SH-SY5Y (cell line): ENCODE measurements around the gene CYSLTR2.

Experiments used
- GATA2 ChIP-seq: IDR thresholded peaks from 2 replicates; pipeline ENCODE4 v1.6.1; 2011; ENCODE audit warnings: mild to moderate bottlenecking, low read depth, low read length
- GATA3 ChIP-seq: IDR thresholded peaks from 2 replicates; pipeline ENCODE4 v1.6.1; 2011; ENCODE audit warnings: low read depth, mild to moderate bottlenecking, low read length, moderate library complexity

The CYSLTR2 gene

GRCh38 chr13:48660361-48661076 lies 6.8 kb downstream of the CYSLTR2 start:
- no peak for TF ChIP-seq GATA3
- TF ChIP-seq GATA2, result no peak

DNA sequence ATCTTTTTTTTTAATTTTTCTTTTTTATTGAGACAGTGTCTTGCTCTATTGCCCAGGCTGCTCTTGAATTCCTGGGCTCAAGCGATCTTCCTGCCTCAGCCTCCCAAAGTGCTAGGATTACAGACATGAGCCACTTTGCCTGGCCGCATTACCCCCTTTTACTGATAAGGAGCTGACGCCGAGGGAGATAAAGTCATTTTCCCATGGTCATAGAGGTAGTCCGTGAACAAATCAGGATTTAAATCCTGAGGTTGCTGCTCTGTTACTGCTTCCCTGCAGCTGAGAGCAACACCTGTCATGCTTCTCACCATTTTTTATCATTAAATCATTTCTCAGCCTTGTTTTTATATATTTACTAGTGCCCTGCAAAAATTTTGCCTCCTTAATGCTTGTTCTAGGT lies 7.4 kb downstream of the CYSLTR2 start:
- no peak for TF ChIP-seq GATA2
- TF ChIP-seq GATA3, result no peak

DNA sequence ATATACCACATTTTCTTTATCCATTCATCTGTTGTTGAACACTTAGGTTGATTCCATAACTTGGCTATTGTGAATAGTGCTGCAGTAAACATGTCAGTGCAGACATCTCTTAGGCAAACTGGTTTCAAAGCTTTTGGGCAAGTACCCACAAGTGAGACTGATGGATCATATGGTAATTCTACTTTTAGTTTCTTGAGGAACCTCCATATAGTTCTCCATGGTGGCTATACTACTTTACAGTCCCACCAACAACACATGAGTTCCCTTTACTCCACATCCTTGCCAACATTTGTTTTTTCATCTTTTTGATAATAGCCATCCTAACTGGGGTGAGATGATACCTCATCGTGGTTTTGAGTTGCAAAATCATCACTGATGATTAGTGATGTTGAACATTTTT lies 8.5 kb downstream of the CYSLTR2 start:
- TF ChIP-seq GATA2 (no peak), GATA3 (no peak)

DNA sequence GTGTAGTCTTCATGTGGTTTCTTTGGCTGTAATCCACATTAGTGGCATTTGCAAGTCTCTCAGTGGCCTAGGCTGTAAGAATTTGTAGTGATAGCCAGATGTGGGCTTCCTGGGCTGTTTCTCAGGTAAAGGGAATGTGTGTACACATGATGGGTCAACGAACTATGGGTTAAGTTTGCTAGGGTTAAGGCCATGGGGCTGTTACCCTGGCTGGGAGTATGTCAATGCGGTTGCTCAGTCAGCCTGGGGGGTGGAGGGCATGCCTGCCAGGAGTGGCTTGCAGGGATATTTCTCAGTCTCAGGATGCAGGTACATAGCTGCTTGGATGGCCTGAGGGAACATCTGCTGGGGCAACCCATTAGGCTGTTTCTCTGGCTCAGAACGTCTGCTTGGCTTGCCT lies 13.4 kb downstream of the CYSLTR2 start:
- no peak for TF ChIP-seq GATA2
- no peak for TF ChIP-seq GATA3

- TF ChIP-seq GATA2, result no peak
- no peak for TF ChIP-seq GATA3
Observed at GRCh38 chr13:48675247-48675646, 21.5 kb downstream of the CYSLTR2 start.

DNA sequence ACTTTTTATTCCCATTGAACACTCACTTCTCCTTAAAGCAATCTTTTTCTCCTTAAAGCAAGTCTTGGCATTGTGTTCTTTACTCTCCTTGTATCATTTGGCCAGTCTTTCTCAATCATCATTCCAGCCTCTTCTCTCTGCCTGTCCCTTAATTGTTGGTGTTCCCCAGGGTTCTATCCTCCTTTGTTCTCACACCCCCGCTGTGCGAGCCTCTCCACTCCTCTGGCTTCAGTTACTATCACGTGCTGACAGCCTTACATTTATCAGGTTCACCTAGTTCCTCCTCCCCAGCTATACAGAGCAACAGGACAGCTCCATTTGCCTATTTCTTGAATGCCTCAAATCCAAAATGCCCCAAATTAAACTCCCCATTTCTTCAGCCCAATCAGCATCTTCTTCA lies 24.6 kb downstream of the CYSLTR2 start:
- TF ChIP-seq GATA2 (no peak), GATA3 (no peak)

DNA sequence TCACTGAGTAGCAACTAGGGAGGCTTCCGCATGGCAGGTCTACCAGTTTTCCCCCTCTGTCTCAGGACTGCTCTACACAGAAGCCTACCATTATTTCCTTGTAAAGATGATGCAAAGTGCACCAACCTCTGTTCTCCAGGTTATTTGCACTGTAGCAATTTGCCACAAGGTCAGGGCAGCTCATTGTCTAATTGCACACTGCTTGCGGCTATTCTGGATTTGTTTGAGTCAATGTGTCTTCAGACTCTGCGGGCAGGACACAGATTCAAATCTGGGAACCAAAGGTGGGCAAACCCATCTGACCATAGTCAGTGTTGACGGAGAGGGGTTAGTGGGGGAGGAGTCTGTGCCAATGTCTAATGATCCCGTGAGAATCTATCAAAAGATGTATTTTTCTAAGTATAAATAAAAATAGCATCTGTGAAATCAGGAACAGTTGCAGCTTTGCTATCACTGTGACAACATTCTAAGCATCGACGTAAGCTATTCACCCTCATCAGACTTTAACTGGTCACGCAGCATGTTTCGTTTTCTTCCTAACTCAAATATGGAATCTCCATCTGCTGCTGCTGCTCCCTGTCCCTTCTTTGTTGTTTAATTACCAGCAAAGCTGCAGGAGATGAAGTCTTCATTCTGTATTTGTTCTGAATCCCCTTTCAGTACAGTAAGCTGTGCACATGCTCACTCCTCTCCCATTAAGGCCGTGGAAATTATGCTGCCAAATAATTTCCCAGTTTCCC lies 26.4 kb downstream of the CYSLTR2 start:
- no peak for TF ChIP-seq GATA2
- TF ChIP-seq GATA3, result no peak

- TF ChIP-seq GATA3 (no peak), GATA2 (no peak)
Observed at GRCh38 chr13:48680756-48681392, 27.1 kb downstream of the CYSLTR2 start.

DNA sequence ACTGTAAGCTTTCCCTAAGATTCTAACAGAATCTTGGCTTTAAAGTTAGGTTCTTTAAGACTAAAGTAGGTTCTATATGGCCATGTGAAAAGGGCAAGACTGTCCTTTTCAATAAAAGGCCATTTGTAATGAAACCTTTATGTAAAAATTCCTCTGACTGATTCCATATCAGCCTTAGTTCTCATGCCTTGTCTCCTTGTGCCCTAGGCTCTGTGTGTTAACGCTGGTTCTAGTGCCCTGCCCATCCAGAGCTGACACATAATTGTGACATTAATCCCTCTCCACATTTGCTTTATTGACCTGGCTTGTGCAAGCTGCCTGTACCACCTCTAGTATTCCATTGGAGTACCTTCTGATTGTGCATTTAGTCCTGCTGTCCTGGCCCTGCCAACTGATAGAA lies 28.2 kb downstream of the CYSLTR2 start:
- TF ChIP-seq GATA3 (no peak), GATA2 (no peak)

GRCh38 chr13:48682436-48682835 lies 28.7 kb downstream of the CYSLTR2 start:
- no peak for TF ChIP-seq GATA3
- TF ChIP-seq GATA2, result no peak

DNA sequence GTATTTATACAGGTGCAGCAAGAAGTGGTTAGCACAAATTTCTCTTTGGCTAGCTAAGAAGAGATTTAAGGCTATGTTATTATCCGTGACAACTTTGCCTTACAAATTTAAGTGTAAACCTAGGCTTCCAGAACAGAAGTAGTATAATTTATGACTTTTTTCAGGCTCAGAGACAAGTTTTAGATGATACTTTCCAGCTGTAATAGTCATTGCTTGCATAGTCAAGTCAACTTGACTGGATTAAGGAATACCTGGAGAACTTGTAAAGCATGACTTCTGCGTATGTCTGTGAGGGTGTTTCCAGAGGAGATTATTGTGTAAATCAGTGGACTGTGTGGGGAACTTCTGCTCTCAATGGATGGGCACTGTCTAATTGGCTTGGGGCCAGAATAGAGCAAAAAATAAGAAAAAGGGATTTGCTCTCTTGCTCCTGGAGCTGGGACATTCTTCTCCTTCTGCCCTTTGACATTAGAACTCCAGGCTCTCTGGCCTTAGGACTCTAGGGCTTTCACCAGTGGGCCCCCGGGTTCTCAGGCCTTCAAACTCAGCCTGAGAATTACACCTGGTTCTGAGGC lies 33.0 kb downstream of the CYSLTR2 start:
- no peak for TF ChIP-seq GATA3
- TF ChIP-seq GATA2, result no peak

GRCh38 chr13:48687249-48687648 lies 33.5 kb downstream of the CYSLTR2 start:
- no peak for TF ChIP-seq GATA2
- no peak for TF ChIP-seq GATA3

GRCh38 chr13:48693998-48694397 lies 40.3 kb downstream of the CYSLTR2 start:
- no peak for TF ChIP-seq GATA3
- no peak for TF ChIP-seq GATA2

- TF ChIP-seq GATA3 (no peak), GATA2 (no peak)
Observed at GRCh38 chr13:48695776-48696175, 42.0 kb downstream of the CYSLTR2 start.

DNA sequence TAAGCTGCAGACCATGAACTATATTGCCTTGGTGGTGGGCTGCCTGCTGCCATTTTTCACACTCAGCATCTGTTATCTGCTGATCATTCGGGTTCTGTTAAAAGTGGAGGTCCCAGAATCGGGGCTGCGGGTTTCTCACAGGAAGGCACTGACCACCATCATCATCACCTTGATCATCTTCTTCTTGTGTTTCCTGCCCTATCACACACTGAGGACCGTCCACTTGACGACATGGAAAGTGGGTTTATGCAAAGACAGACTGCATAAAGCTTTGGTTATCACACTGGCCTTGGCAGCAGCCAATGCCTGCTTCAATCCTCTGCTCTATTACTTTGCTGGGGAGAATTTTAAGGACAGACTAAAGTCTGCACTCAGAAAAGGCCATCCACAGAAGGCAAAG lies 53.7 kb downstream of the CYSLTR2 start:
- no peak for TF ChIP-seq GATA2
- no peak for TF ChIP-seq GATA3
